HCT116 (cell line): ENCODE results near the gene OPRL1. TPM values are rescaled to one million over a fixed set of nuclear protein-coding genes. Genes with fewer than 3 reads are reported as not detected.

Experiments used
- ATAC-seq: fragments of 200-7000 bp; cut with Tn5 transposase; 2 replicates; pipeline ENCODE4 v1.9.1; 2020; ENCODE audit warnings: mild to moderate bottlenecking, moderate library complexity
- BruUV-seq: library from RNA; stranded (reverse); fragments of 400-500 nt; replicated peaks from 2 replicates; lab custom pipeline; 2021; lab: Mats Ljungman, UMichigan
- CTCF ChIA-PET: fragments of 300-600 bp; sonication (Branson Sonifier 250); formaldehyde crosslinking; loops from one replicate; lab custom pipeline; 2021; ENCODE audit warnings: antibody characterized with exemption; lab: Charles Lee
- POLR2A ChIA-PET: fragments of 300-600, 350-600 bp; sonication (Branson Sonifier 250); formaldehyde crosslinking; loops from one replicate; lab custom pipeline; 2021; ENCODE audit warnings: antibody characterized with exemption; lab: Charles Lee
- RAD21 ChIA-PET, 2 experiments: fragments of 300-600 bp; sonication (Branson Sonifier 250); formaldehyde crosslinking; loops; one replicate each; lab custom pipeline; 2023; ENCODE audit warnings: low total read pairs in 2 of 2; ENCODE audit not compliant: uncharacterized antibody in 2 of 2, unreplicated experiment in 2 of 2, low non-redundant PET in 1 of 2; lab: Charles Lee
- DNase-seq: peaks from one replicate; pipeline ENCODE4 v3.0.0-alpha.2; 2010; ENCODE audit warnings: low read depth, low spot score
- H2AFZ ChIP-seq: fragments of 200-600 bp; shearing (Covaris generic), sonication (generic); 2 replicates; pipeline ENCODE4 v1.6.1; 2017; ENCODE audit warnings: low read depth, mixed run types, mixed read lengths, antibody characterized with exemption, low read length; ENCODE audit not compliant: poor library complexity, severe bottlenecking
- H3K27ac ChIP-seq: 2 replicates; pipeline ENCODE4 v1.5.1; 2012; ENCODE audit warnings: low read depth, low read length
- H3K27me3 ChIP-seq: fragments of 200-600 bp; sonication (generic); 2 replicates; pipeline ENCODE4 v1.6.1; 2016; ENCODE audit warnings: mixed run types, low read length, mixed read lengths; ENCODE audit not compliant: insufficient read depth
- H3K36me3 ChIP-seq, 2 experiments: fragments of 200-500 bp in 1 of 2; fragments of 200-600 bp in 1 of 2; sonication (Bioruptor generic) in 1 of 2; sonication (generic) in 1 of 2; 2 replicates each; pipeline versions ENCODE4 v1.5.1 to v1.6.1; 2014 to 2016; ENCODE audit warnings: low read length in 2 of 2, inconsistent platforms in 1 of 2, mixed read lengths in 1 of 2, mixed run types in 1 of 2; ENCODE audit not compliant: insufficient read depth in 2 of 2, control insufficient read depth in 1 of 2
- H3K4me1 ChIP-seq, 2 experiments: fragments of 200-600 bp in 1 of 2; sonication (generic) in 1 of 2; 2 replicates each; pipeline versions ENCODE4 v1.5.1 to v1.6.1; 2012 to 2017; ENCODE audit warnings: low read length in 2 of 2, inconsistent platforms in 1 of 2, mild to moderate bottlenecking in 1 of 2, mixed read lengths in 1 of 2, mixed run types in 1 of 2, moderate library complexity in 1 of 2; ENCODE audit not compliant: insufficient read depth in 2 of 2, control insufficient read depth in 1 of 2
- H3K4me2 ChIP-seq: fragments of 200-600 bp; sonication (generic); 2 replicates; pipeline ENCODE4 v1.6.1; 2017; ENCODE audit warnings: mixed run types, low read length, mixed read lengths
- H3K4me3 ChIP-seq, 2 experiments: fragments of 200-600 bp in 1 of 2; sonication (generic) in 1 of 2; replicated peaks in 1 of 2; 2 replicates each; pipeline ENCODE4 v1.5.1; 2011 to 2016; ENCODE audit warnings: low read length in 2 of 2, control low read depth in 1 of 2, low read depth in 1 of 2, mild to moderate bottlenecking in 1 of 2, mixed read lengths in 1 of 2, mixed run types in 1 of 2
- H3K79me2 ChIP-seq: fragments of 200-600 bp; sonication (generic); 2 replicates; pipeline ENCODE4 v1.6.1; 2017; ENCODE audit warnings: mild to moderate bottlenecking, mixed run types, low read length, moderate library complexity, mixed read lengths; ENCODE audit not compliant: insufficient read depth
- H3K9ac ChIP-seq: fragments of 200-600 bp; sonication (generic); 2 replicates; pipeline ENCODE4 v1.6.1; 2016; ENCODE audit warnings: low read length, mixed read lengths
- H3K9me2 ChIP-seq: fragments of 200-600 bp; sonication (generic), shearing (Covaris generic); 2 replicates; pipeline ENCODE4 v1.6.1; 2017; ENCODE audit warnings: mixed run types, mild to moderate bottlenecking, moderate library complexity; ENCODE audit not compliant: insufficient read depth
- H3K9me3 ChIP-seq, 2 experiments: fragments of 200-500 bp in 1 of 2; fragments of 200-600 bp in 1 of 2; sonication (Bioruptor generic) in 1 of 2; sonication (generic) in 1 of 2; 2 replicates each; pipeline ENCODE4 v1.6.1; 2014 to 2017; ENCODE audit warnings: low read length in 2 of 2, mixed read lengths in 2 of 2, inconsistent platforms in 1 of 2, low read depth in 1 of 2, mild to moderate bottlenecking in 1 of 2, mixed run types in 1 of 2, moderate library complexity in 1 of 2; ENCODE audit not compliant: control insufficient read depth in 1 of 2, insufficient read depth in 1 of 2
- H4K20me1 ChIP-seq: fragments of 200-600 bp; sonication (generic), shearing (Covaris generic); 2 replicates; pipeline ENCODE4 v1.6.1; 2017; ENCODE audit warnings: mixed run types, mild to moderate bottlenecking, moderate library complexity; ENCODE audit not compliant: insufficient read depth
- ATF3 ChIP-seq: IDR thresholded peaks from 2 replicates; pipeline ENCODE4 v1.6.1; 2012
- CBX3 ChIP-seq: IDR thresholded peaks from 2 replicates; pipeline ENCODE4 v1.6.1; 2012; ENCODE audit warnings: low read depth
- CEBPB ChIP-seq: IDR thresholded peaks from 2 replicates; pipeline ENCODE4 v1.6.1; 2012; ENCODE audit warnings: low read depth
- CTCF ChIP-seq, 3 experiments: fragments of 200-600 bp in 1 of 3; sonication (generic) in 1 of 3; IDR thresholded peaks in 2 of 3; conservative IDR thresholded peaks in 1 of 3; 2 replicates each; pipeline ENCODE4 v1.5.1; 2012 to 2017; ENCODE audit warnings: low read depth in 2 of 3, low read length in 2 of 3, antibody characterized with exemption in 1 of 3, borderline replicate concordance in 1 of 3, control low read depth in 1 of 3, mild to moderate bottlenecking in 1 of 3, mixed read lengths in 1 of 3, mixed run types in 1 of 3, moderate library complexity in 1 of 3; ENCODE audit not compliant: insufficient read depth in 1 of 3
- EGR1 ChIP-seq: IDR thresholded peaks from 2 replicates; pipeline ENCODE4 v1.6.1; 2012; ENCODE audit warnings: low read depth
- ELF1 ChIP-seq: IDR thresholded peaks from 2 replicates; pipeline ENCODE4 v1.6.1; 2012; ENCODE audit warnings: low read depth, borderline replicate concordance
- EZH2 ChIP-seq: fragments of 200-600 bp; sonication (generic); IDR thresholded peaks from 2 replicates; pipeline ENCODE4 v1.6.1; 2017; ENCODE audit warnings: antibody characterized with exemption, mixed run types
- JUND ChIP-seq: IDR thresholded peaks from 2 replicates; pipeline ENCODE4 v1.6.1; 2012
- MAX ChIP-seq: IDR thresholded peaks from 2 replicates; pipeline ENCODE4 v1.6.1; 2012
- POLR2A ChIP-seq: IDR thresholded peaks from 2 replicates; pipeline ENCODE4 v1.7.0; 2011; ENCODE audit warnings: borderline replicate concordance; ENCODE audit not compliant: insufficient read depth, insufficient read length; ENCODE audit errors: extremely low read depth
- POLR2AphosphoS5 ChIP-seq: IDR thresholded peaks from 2 replicates; pipeline ENCODE4 v1.6.1; 2011; ENCODE audit warnings: mild to moderate bottlenecking, low read depth, low read length, moderate library complexity
- RAD21 ChIP-seq: IDR thresholded peaks from 2 replicates; pipeline ENCODE4 v1.6.1; 2012; ENCODE audit warnings: low read depth, mild to moderate bottlenecking
- REST ChIP-seq: IDR thresholded peaks from 2 replicates; pipeline ENCODE4 v1.6.1; 2012; ENCODE audit warnings: low read depth
- SP1 ChIP-seq: IDR thresholded peaks from 2 replicates; pipeline ENCODE4 v1.6.1; 2012; ENCODE audit warnings: low read depth
- SRF ChIP-seq: IDR thresholded peaks from 2 replicates; pipeline ENCODE4 v1.6.1; 2012; ENCODE audit warnings: low read depth
- TCF7L2 ChIP-seq: IDR thresholded peaks from 2 replicates; pipeline ENCODE4 v1.7.0; 2011; ENCODE audit warnings: borderline replicate concordance, inconsistent platforms; ENCODE audit not compliant: insufficient read depth, insufficient read length; ENCODE audit errors: extremely low read depth
- YY1 ChIP-seq: IDR thresholded peaks from 2 replicates; pipeline ENCODE4 v1.6.1; 2011; ENCODE audit warnings: low read length, low read depth, moderate library complexity, mild to moderate bottlenecking; ENCODE audit not compliant: insufficient replicate concordance; ENCODE audit errors: extremely low read depth
- ZFX ChIP-seq: fragments of 450-650 bp; IDR thresholded peaks from 2 replicates; pipeline ENCODE4 v1.6.1; 2017
- intact Hi-C: fragments of 100-400 bp; cut with micrococcal nuclease; formaldehyde crosslinking; loops from 2 replicates; pipeline ENCODE4 v1.10.0; 2022
- total RNA-seq: library from RNA; stranded (reverse); gene quantifications from one replicate; pipeline ENCODE4 v1.2.1, GENCODE V29; 2021; ENCODE audit not compliant: unreplicated experiment

The OPRL1 gene
- total RNA-seq, 1 experiment from 2014 or later: 1.6 TPM

GRCh38 chr20:64106435-64106961, 26.6 kb downstream of the OPRL1 start (continued):
- TF ChIP-seq MAX (no peak), CTCF (IDR thresholded peaks at IDR 0.05 in 2 of 3, conservative IDR thresholded peaks at IDR 0.05 in 1 of 3; ENCODE audit: borderline replicate concordance in 1 of 3, insufficient read depth in 1 of 3, low read depth in 2 of 3, low read length in 2 of 3) (no peak), SP1 (no peak), CEBPB (no peak), EZH2 (no peak), YY1 (no peak)
- TF ChIP-seq, all 23 proteins: peak for 0

GRCh38 chr20:64106981-64107735, 27.3 kb downstream of the OPRL1 start, which contains the start of gene NPBWR2:
Gene NPBWR2, minus strand, starts transcription at chr20:64107565. Its CDS starts 734 bp downstream, at chr20:64106831.
- intact Hi-C loops: no loop called here
- H3K4me1 ChIP-seq: peaks cover 0 to 6% of the 10 kb centered on the region in 2 experiments; a peak in 1 of 4 replicates
- no peak for TF ChIP-seq REST
- no peak for TF ChIP-seq EGR1
- no peak for TF ChIP-seq SP1
- no peak for TF ChIP-seq ZFX
- TF ChIP-seq TCF7L2: no peak
- no peak for TF ChIP-seq CBX3
- TF ChIP-seq JUND: no peak
- TF ChIP-seq SRF: no peak
- no peak for TF ChIP-seq ATF3
- no peak for TF ChIP-seq POLR2A
- no peak for TF ChIP-seq YY1
- no peak for TF ChIP-seq RAD21
- no peak for TF ChIP-seq POLR2AphosphoS5
- TF ChIP-seq CEBPB: no peak
- TF ChIP-seq ELF1: no peak
- H3K4me2 ChIP-seq: no peak within 1 kb of the TSS
- H2AFZ ChIP-seq: no peak within 1 kb of the TSS
- BruUV-seq: no TSS peak
- no peaks in the 10 kb centered on the region for H3K79me2 ChIP-seq
- H3K36me3 ChIP-seq: no peaks in the 10 kb centered on the region
- no peak within 1 kb of the TSS for H3K27ac ChIP-seq
- ATAC-seq (no peak), DNase-seq (no peak)
- no peak within 1 kb of the TSS for H3K9ac ChIP-seq
- H3K9me3 ChIP-seq: no peaks in the 10 kb centered on the region
- RAD21 ChIA-PET: no interaction called here
- H3K27me3 ChIP-seq: no peaks in the 10 kb centered on the region
- no peak within 1 kb of the TSS for H3K4me3 ChIP-seq
- CTCF ChIA-PET: no interaction called here
- POLR2A ChIA-PET: no interaction called here
- H3K9me2 ChIP-seq: no peaks in the 10 kb centered on the region
- no peaks in the 10 kb centered on the region for H4K20me1 ChIP-seq
